Measurements from ENCODE around the gene NECTIN1. TPM values are rescaled to one million over a fixed set of nuclear protein-coding genes. Genes with fewer than 3 reads are reported as not detected.

The NECTIN1 gene
- total and polyA plus RNA-seq, 2 of the 13 experiments (the other 11 are each of a cell fraction or from before 2014, with no cell fraction given) = 3.9 to 7.3 TPM

DNA sequence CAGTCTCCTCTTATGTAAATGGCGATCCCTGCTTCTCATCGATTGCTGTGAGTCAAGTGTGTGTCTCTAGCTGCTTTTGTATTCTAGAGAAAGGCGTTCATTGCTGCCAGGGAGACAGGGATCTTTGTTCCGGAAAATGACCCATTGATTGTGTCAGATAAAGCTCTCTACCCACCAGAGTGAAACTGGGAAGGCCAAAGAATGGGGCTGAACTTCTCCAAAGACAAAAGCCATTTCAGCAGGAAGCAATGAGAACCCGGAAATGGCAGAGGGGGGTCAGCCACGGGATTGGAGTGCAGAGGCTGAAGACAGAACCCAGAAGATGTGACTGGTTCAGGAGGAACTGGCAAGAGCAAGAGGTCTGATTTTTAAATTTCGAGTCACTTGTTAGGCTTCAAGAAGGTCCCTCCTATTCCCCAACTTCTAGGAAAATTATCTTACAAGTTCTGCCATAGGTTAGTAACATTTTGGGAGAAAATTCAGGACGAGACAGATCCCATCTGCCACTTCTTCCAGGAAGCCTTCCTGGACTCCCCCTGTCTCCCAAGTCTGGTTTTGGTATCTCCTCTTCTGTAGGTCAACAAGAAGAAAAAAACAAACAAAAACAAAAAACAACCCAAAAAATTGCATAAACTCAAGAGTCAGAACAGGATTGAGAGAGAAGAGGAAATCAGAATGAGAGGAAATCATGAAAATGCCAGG, 110.6 kb downstream of the NECTIN1 start:
- POLR2A ChIA-PET = no interaction called here
- in situ Hi-C loops (cut with HindIII; ENCODE audit: extremely low pct_ligation_motif_present, low pct_unique_long_range_greater_than_20kb) = no loop called here

DNA sequence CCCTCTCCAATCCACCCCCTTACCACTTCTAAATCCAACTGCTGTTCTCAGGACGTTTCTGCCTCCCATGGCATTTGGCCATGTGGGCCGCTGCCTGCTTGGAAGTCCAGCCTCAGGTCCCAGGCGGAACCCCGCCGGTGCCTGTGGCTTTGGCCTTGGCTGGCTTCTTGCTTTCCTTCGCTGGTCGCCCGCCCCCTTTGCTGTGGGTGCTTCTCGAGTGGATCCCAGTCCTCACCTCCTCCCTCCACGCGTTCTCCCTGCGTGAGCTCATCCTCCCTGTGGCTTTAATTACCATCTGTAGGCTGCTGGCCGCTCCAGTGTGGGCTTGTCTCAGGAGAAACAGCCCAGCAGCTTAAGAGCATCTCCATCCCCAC, 111.7 kb downstream of the NECTIN1 start:
- peaks cover 0 to 15% of the 10 kb centered on the region in 2 experiments; a peak in 4 of 5 replicates for H3K27me3 ChIP-seq (ENCODE audit: control insufficient read depth in 1 of 2, insufficient read depth in 2 of 2, low read length in 2 of 2)
- no peak overlapping the region for H3K9ac ChIP-seq (ENCODE audit: insufficient read depth, low read depth, low read length)
- H3K79me2 ChIP-seq (ENCODE audit: insufficient read depth, low read length) = no peaks in the 10 kb centered on the region
- DNase-seq (ENCODE audit: low spot score) (no peak), ATAC-seq (no peak), FAIRE-seq (no peak)
- ChIA-PET POLR2A (no interaction called here), CTCF (ENCODE audit: low intra/inter-chr PET ratio, low total read pairs) (no interaction called here)
- H3K4me1 ChIP-seq (ENCODE audit: insufficient read depth, low read length) = peaks cover 48% of the 10 kb centered on the region
- in situ Hi-C loops (cut with HindIII; ENCODE audit: extremely low pct_ligation_motif_present, low pct_unique_long_range_greater_than_20kb) (no loop called here), intact Hi-C loops (cut with micrococcal nuclease; ENCODE audit: unreplicated experiment) (no loop called here)
- no peak overlapping the region for H3K4me2 ChIP-seq (ENCODE audit: low read depth, low read length)
- no peak overlapping the region for H3K4me3 ChIP-seq (replicated peaks in 1 of 3; ENCODE audit: insufficient read depth in 1 of 3, low read depth in 2 of 3, low read length in 3 of 3)
- no peaks in the 10 kb centered on the region for H3K36me3 ChIP-seq (replicated peaks in 1 of 2; ENCODE audit: control insufficient read depth in 1 of 2, insufficient read depth in 2 of 2, low read length in 2 of 2)
- 65% methylated on average over 13 of the region's 13 CpGs for WGBS (ENCODE audit: low lambda C conversion rate)
- H4K20me1 ChIP-seq (ENCODE audit: insufficient read depth, low read length) = no peaks in the 10 kb centered on the region
- H3K9me3 ChIP-seq (ENCODE audit: low read length) = no peaks in the 10 kb centered on the region
- H2AFZ ChIP-seq (ENCODE audit: low read length) = no peak overlapping the region
- H3K27ac ChIP-seq (ENCODE audit: extremely low read length, insufficient read depth, low read length) = no peak overlapping the region
- BruUV-seq (replicated peaks) = no TSS peak
- TF ChIP-seq, protein P1, sequence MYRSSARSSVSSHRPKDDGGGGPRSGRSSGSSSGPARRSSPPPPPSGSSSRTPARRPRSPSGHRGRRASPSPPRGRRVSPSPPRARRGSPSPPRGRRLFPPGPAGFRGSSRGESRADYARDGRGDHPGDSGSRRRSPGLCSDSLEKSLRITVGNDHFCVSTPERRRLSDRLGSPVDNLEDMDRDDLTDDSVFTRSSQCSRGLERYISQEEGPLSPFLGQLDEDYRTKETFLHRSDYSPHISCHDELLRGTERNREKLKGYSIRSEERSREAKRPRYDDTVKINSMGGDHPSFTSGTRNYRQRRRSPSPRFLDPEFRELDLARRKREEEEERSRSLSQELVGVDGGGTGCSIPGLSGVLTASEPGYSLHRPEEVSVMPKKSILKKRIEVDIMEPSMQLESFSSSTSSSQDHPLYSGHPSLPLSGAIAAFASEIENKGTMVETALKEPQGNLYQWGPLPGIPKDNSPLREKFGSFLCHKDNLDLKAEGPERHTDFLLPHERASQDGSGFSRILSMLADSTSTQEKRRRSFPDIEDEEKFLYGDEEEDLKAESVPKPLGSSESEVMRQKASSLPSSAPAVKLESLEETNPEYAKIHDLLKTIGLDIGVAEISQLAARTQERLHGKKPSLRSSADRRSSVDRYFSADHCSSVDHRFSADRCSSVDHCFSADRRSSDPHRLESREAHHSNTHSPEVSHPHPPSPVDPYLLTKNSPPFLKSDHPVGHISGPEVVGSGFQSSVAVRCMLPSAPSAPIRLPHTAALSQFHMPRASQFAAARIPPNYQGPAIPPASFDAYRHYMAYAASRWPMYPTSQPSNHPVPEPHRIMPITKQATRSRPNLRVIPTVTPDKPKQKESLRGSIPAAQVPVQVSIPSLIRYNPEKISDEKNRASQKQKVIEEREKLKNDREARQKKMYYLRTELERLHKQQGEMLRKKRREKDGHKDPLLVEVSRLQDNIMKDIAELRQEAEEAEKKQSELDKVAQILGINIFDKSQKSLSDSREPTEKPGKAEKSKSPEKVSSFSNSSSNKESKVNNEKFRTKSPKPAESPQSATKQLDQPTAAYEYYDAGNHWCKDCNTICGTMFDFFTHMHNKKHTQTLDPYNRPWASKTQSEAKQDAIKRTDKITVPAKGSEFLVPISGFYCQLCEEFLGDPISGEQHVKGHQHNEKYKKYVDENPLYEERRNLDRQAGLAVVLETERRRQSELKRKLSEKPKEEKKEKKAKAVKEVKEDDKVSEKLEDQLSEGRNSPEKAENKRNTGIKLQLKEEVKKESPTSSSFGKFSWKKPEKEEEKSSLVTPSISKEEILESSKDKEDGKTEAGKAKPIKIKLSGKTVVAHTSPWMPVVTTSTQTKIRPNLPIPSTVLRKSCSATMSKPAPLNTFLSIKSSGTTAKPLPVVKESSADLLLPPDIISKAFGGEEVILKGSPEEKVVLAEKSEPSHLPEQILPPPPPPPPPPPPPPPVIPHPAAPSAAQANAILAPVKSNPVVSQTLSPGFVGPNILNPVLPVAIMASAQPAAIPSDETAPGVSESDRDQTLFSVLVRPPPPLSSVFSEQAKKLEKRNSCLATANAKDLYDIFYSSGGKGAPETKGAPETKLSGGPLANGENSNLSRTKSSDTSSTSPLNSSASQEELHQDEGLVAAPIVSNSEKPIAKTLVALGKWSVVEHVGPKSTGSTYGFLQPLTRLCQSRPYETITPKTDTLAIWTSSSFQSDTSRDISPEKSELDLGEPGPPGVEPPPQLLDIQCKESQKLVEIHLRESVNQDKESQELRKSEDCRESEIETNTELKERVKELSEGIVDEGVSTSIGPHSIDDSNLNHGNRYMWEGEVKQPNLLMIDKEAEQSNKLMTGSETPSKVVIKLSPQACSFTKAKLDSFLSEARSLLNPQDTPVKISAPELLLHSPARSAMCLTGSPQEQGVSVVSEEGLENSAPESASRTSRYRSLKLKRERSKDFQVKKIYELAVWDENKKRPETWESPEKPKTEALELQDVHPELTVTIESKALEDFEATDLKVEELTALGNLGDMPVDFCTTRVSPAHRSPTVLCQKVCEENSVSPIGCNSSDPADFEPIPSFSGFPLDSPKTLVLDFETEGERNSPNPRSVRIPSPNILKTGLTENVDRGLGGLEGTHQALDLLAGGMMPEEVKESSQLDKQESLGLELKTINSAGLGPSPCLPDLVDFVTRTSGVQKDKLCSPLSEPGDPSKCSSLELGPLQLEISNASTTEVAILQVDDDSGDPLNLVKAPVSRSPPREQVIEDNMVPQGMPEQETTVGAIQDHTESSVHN (CRISPR knock-in tag; IDR thresholded peaks at IDR 0.05) = no peak
- TF ChIP-seq SALL1 (CRISPR knock-in tag; IDR thresholded peaks at IDR 0.05) (no peak), ZNF501 (CRISPR knock-in tag; IDR thresholded peaks at IDR 0.05) (no peak)

More for the DNA sequence above, 110.6 kb downstream of the NECTIN1 start:
- no peak for FAIRE-seq
- Histone ChIP-seq H3K79me2 (ENCODE audit: insufficient read depth, low read length) (no peaks in the 10 kb centered on the region), H3K36me3 (replicated peaks in 1 of 2; ENCODE audit: control insufficient read depth in 1 of 2, insufficient read depth in 2 of 2, low read length in 2 of 2) (no peaks in the 10 kb centered on the region), H3K27ac (ENCODE audit: extremely low read length, insufficient read depth, low read length) (no peak overlapping the region), H3K27me3 (ENCODE audit: control insufficient read depth in 1 of 2, insufficient read depth in 2 of 2, low read length in 2 of 2) (peaks cover 0 to 7% of the 10 kb centered on the region in 2 experiments; a peak in 2 of 5 replicates), H3K4me2 (ENCODE audit: low read depth, low read length) (peak overlapping the region; percentile 40; the same call in 1 of the 2 replicates), H3K9ac (ENCODE audit: insufficient read depth, low read depth, low read length) (0 out of 2 replicates have a peak overlapping the region, but pooled peaks have one; percentile 5), H3K4me1 (ENCODE audit: insufficient read depth, low read length) (peaks cover 48% of the 10 kb centered on the region), H4K20me1 (ENCODE audit: insufficient read depth, low read length) (no peaks in the 10 kb centered on the region), H3K4me3 (replicated peaks in 1 of 3; ENCODE audit: insufficient read depth in 1 of 3, low read depth in 2 of 3, low read length in 3 of 3) (no peak overlapping the region), H3K9me3 (ENCODE audit: low read length) (no peaks in the 10 kb centered on the region), H2AFZ (ENCODE audit: low read length) (no peak overlapping the region)
- no TSS peak for BruUV-seq (replicated peaks)
- intact Hi-C loops (cut with micrococcal nuclease; ENCODE audit: unreplicated experiment) = no loop called here
- ATAC-seq = no peak
- CTCF ChIA-PET (ENCODE audit: low intra/inter-chr PET ratio, low total read pairs) = no interaction called here
- 26% methylated on average over 7 of the region's 8 CpGs for WGBS (ENCODE audit: low lambda C conversion rate)
- DNase-seq (ENCODE audit: low spot score) = peak; percentile 16
- TF ChIP-seq ZFP36 (IDR thresholded peaks at IDR 0.05; ENCODE audit: borderline replicate concordance, low read depth, low read length, partially characterized antibody) = peak; percentile 15
- TF ChIP-seq TSC22D2 (CRISPR knock-in tag; IDR thresholded peaks at IDR 0.05; ENCODE audit: borderline replicate concordance) = no peak
- TF ChIP-seq ELF1 (CRISPR knock-in tag; IDR thresholded peaks at IDR 0.05) = 0 out of 2 replicates have a peak, but pooled peaks have one; percentile 28
- TF ChIP-seq ZNF776 (CRISPR knock-in tag; IDR thresholded peaks at IDR 0.05) = no peak
- no peak for TF ChIP-seq ZNF547 (CRISPR knock-in tag; IDR thresholded peaks at IDR 0.05)
- no peak for TF ChIP-seq FOXO1 (CRISPR knock-in tag; IDR thresholded peaks at IDR 0.05)
- TF ChIP-seq ELF3 (CRISPR knock-in tag; IDR thresholded peaks at IDR 0.05) = peak; percentile 22; the same call in 1 of the 2 replicates
- TF ChIP-seq, protein P2, sequence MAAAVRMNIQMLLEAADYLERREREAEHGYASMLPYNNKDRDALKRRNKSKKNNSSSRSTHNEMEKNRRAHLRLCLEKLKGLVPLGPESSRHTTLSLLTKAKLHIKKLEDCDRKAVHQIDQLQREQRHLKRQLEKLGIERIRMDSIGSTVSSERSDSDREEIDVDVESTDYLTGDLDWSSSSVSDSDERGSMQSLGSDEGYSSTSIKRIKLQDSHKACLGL (CRISPR knock-in tag; IDR thresholded peaks at IDR 0.05) = no peak
- no peak for TF ChIP-seq MATR3 (CRISPR knock-in tag; IDR thresholded peaks at IDR 0.05)
- no peak for TF ChIP-seq NPAS2 (CRISPR knock-in tag; IDR thresholded peaks at IDR 0.05; ENCODE audit: borderline replicate concordance)

Measured in HepG2 (cell line).